AG10803 (cell line): ENCODE results near the gene RBM5.

ENCODE experiments used
- DNase-seq: peaks from one replicate; pipeline ENCODE4 v3.0.0; 2010; ENCODE audit warnings: low read depth
- H3K4me3 ChIP-seq: 2 replicates; pipeline ENCODE4 v1.5.1; 2011; ENCODE audit warnings: mild to moderate bottlenecking, low read length, control low read depth
- TF ChIP-seq, protein P1 (sequence below): conservative IDR thresholded peaks from 2 replicates; pipeline ENCODE4 v1.5.1; 2011; ENCODE audit warnings: mild to moderate bottlenecking, low read length, control low read depth, inconsistent platforms

Gene RBM5

GRCh38 chr3:50121072-50122032, 32.6 kb downstream of the RBM5 start:
- H3K4me3 ChIP-seq: no peak overlapping the region
- peak; percentile 78 for DNase-seq
- TF ChIP-seq, protein P1, sequence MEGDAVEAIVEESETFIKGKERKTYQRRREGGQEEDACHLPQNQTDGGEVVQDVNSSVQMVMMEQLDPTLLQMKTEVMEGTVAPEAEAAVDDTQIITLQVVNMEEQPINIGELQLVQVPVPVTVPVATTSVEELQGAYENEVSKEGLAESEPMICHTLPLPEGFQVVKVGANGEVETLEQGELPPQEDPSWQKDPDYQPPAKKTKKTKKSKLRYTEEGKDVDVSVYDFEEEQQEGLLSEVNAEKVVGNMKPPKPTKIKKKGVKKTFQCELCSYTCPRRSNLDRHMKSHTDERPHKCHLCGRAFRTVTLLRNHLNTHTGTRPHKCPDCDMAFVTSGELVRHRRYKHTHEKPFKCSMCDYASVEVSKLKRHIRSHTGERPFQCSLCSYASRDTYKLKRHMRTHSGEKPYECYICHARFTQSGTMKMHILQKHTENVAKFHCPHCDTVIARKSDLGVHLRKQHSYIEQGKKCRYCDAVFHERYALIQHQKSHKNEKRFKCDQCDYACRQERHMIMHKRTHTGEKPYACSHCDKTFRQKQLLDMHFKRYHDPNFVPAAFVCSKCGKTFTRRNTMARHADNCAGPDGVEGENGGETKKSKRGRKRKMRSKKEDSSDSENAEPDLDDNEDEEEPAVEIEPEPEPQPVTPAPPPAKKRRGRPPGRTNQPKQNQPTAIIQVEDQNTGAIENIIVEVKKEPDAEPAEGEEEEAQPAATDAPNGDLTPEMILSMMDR: peak; percentile 84

DNA sequence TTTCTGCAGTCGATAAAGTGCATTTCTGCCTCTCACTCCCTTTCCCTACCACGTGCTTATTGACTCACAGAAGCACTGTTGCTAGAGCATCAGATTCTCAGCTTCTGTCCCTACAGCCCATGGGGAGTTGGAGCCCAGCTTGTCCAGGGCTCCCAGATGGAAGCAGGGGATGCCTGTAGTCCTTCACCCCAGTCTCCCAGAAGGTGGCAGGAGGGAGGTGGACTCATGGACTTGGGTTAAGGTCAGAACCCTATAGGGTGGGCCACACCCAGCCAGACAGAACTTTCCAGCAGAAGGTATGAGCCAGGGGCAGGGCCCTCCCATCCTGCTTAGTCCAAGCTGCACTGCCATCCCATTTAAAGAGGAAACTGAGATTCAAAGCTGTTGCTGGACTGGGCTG, 33.4 kb downstream of the RBM5 start:
- no peak overlapping the region for H3K4me3 ChIP-seq
- TF ChIP-seq, protein P1: 0 out of 2 replicates have a peak, but pooled peaks have one; percentile 1
- DNase-seq: no peak

- H3K4me3 ChIP-seq: no peak overlapping the region
- DNase-seq: no peak
- TF ChIP-seq, protein P1: no peak
These were observed 34.1 kb downstream of the RBM5 start for GRCh38 chr3:50122661-50123391.

GRCh38 chr3:50123394-50124051, 34.8 kb downstream of the RBM5 start:
- DNase-seq: no peak
- TF ChIP-seq, protein P1: no peak

DNA sequence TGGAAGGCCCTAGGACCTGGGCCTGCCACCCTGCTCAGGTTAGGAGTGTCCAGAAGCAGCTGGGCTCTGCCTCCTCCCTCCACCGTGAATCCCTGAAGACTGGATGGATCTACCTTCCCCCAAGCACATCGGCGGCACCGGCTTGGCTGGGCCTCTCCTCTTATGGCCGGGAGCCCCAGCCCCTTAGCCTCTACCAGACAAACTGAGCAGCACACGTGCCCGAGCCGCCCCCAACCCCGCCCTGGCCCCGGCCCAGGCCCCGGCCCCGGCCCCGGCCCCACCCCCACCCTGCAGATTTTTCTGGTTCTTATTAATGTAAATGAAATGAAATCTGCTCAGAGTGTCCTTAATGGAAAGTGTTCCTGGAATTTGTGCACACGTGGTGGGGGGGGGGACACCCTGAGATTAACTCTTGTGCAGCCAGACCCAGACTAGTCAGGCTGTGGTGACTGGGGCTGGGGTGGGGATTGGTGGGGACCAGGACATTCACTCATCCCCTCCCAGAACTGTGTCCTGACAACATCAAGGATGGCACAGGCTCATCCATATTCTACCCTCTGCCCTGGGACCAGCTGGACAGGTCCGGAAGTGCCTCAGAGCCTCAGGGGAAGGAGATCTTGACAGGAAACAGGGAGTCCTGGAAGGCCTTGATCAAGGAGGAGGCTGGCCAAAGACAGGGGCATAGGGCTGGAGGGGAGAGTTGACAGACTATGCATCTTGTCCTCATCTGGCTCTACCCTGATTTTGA, 35.5 kb downstream of the RBM5 start:
- H3K4me3 ChIP-seq: no peak overlapping the region
- DNase-seq: no peak
- TF ChIP-seq, protein P1: no peak

More at GRCh38 chr3:50123394-50124051, 34.8 kb downstream of the RBM5 start:
- H3K4me3 ChIP-seq: no peak overlapping the region

GRCh38 chr3:50124800-50125178, 36.1 kb downstream of the RBM5 start:
- DNase-seq: peak; percentile 33
- TF ChIP-seq, protein P1: no peak
- no peak overlapping the region for H3K4me3 ChIP-seq
